Karpas-422 (cell line): ENCODE measurements around the gene KCTD4. TPM values are rescaled to one million over a fixed set of nuclear protein-coding genes. Genes with fewer than 3 reads are reported as not detected.

ENCODE experiments used
- DNase-seq: peaks from one replicate; pipeline ENCODE4 v3.0.0-alpha.2; 2015
- H2AFZ ChIP-seq: fragments of 200-600 bp; sonication (generic); 2 replicates; pipeline ENCODE4 v1.6.1; 2014; ENCODE audit warnings: antibody characterized with exemption, low read length, mixed read lengths
- H3K27ac ChIP-seq: fragments of 200-600 bp; sonication (generic); 2 replicates; pipeline ENCODE4 v1.5.1; 2014; ENCODE audit warnings: mild to moderate bottlenecking, low read length, moderate library complexity
- H3K27me3 ChIP-seq: fragments of 200-600 bp; sonication (generic); 2 replicates; pipeline ENCODE4 v1.6.1; 2014; ENCODE audit warnings: low read length, mixed read lengths
- H3K36me3 ChIP-seq: fragments of 200-600 bp; sonication (generic); 2 replicates; pipeline ENCODE4 v1.6.1; 2014; ENCODE audit warnings: low read length, mixed read lengths; ENCODE audit not compliant: insufficient read depth
- H3K4me1 ChIP-seq: fragments of 200-600 bp; sonication (generic); 2 replicates; pipeline ENCODE4 v1.6.1; 2014; ENCODE audit warnings: mild to moderate bottlenecking, low read length, mixed read lengths
- H3K4me2 ChIP-seq: fragments of 200-600 bp; sonication (generic); 2 replicates; pipeline ENCODE4 v1.6.1; 2014; ENCODE audit warnings: low read length, low read depth, mild to moderate bottlenecking; ENCODE audit not compliant: poor library complexity, severe bottlenecking
- H3K4me3 ChIP-seq: fragments of 200-600 bp; sonication (generic); 2 replicates; pipeline ENCODE4 v1.5.1; 2014; ENCODE audit warnings: mild to moderate bottlenecking, antibody characterized with exemption, low read length, mixed read lengths
- H3K79me2 ChIP-seq: fragments of 200-600 bp; sonication (generic); 2 replicates; pipeline ENCODE4 v1.6.1; 2014; ENCODE audit warnings: mild to moderate bottlenecking, low read length, mixed read lengths
- H3K9ac ChIP-seq: fragments of 200-600 bp; sonication (generic); 2 replicates; pipeline ENCODE4 v1.6.0; 2014; ENCODE audit warnings: low read length
- H3K9me2 ChIP-seq: fragments of 200-600 bp; sonication (generic), shearing (Covaris generic); replicated peaks from 2 replicates; pipeline ENCODE4 v1.6.0; 2014; ENCODE audit warnings: mild to moderate bottlenecking, low read length, moderate library complexity; ENCODE audit not compliant: insufficient read depth
- H3K9me3 ChIP-seq: fragments of 300-700, 200-600 bp; sonication (generic); 2 replicates; pipeline ENCODE4 v1.6.1; 2014; ENCODE audit warnings: low read length, mixed read lengths
- H4K20me1 ChIP-seq: fragments of 200-600 bp; sonication (generic); 2 replicates; pipeline ENCODE4 v1.6.1; 2014; ENCODE audit warnings: mild to moderate bottlenecking, antibody characterized with exemption, low read length, low read depth; ENCODE audit not compliant: insufficient read depth
- total RNA-seq: library from RNA; depleted of rRNA; stranded (reverse); fragments of >200 nt; shearing (Covaris generic); gene quantifications from 2 replicates; pipeline ENCODE4 v1.2.3, GENCODE V29; 2014; ENCODE audit warnings: low replicate concordance

Gene KCTD4
- total RNA-seq, 1 experiment from 2014 or later: not detected

DNA sequence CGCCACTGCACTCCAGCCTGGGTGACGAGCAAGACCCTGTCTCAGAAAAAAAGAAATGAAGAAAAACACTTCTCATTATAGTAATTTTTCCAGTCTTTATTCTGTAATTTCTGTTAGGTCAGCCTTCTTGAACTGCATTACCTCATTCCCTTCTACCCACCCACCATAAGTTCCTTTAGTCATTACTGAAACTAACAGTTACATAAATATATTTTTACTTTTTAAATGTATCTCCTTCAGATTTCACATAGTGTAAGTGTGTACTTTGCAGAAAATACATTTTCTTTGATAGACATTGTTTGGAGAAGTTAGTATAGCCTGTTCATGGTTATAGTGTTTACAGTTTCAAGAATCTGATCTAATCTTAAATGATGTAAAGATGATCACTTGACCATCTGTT is 31.7 kb upstream of the KCTD4 start:
- Histone ChIP-seq H3K9me3 (no peaks in the 10 kb centered on the region), H3K27me3 (no peaks in the 10 kb centered on the region), H3K9ac (no peak overlapping the region), H2AFZ (no peak overlapping the region), H3K27ac (no peak overlapping the region), H3K4me1 (no peaks in the 10 kb centered on the region), H3K4me3 (no peak overlapping the region), H3K36me3 (no peaks in the 10 kb centered on the region), H3K4me2 (no peak overlapping the region), H4K20me1 (no peaks in the 10 kb centered on the region), H3K79me2 (peaks cover 61% of the 10 kb centered on the region), H3K9me2 (no peaks in the 10 kb centered on the region)
- DNase-seq: no peak

DNA sequence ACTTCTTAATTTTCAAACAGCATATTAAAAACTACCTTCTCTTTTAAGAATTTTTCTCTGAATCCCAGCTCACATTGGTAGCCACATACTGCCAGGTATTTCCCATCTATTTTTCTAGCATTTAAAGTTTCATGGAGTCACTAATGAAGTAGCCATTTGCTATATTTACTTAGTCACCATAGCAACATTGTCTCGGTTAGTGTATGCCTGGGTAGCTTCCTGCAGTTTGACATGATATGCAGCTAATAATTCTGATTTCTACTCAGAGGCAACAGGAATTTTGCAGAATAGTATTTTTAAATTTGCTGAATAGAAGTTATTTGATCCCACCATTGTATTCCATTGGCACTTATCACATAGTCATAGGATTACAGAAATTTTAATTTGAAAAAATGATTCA is 30.9 kb upstream of the KCTD4 start:
- Histone ChIP-seq H3K79me2 (peaks cover 57% of the 10 kb centered on the region), H3K4me1 (no peaks in the 10 kb centered on the region), H3K27ac (no peak overlapping the region), H2AFZ (no peak overlapping the region), H3K36me3 (no peaks in the 10 kb centered on the region), H3K9me2 (no peaks in the 10 kb centered on the region), H4K20me1 (no peaks in the 10 kb centered on the region), H3K4me2 (no peak overlapping the region), H3K9ac (no peak overlapping the region), H3K27me3 (no peaks in the 10 kb centered on the region), H3K9me3 (no peaks in the 10 kb centered on the region), H3K4me3 (no peak overlapping the region)
- DNase-seq: no peak

DNA sequence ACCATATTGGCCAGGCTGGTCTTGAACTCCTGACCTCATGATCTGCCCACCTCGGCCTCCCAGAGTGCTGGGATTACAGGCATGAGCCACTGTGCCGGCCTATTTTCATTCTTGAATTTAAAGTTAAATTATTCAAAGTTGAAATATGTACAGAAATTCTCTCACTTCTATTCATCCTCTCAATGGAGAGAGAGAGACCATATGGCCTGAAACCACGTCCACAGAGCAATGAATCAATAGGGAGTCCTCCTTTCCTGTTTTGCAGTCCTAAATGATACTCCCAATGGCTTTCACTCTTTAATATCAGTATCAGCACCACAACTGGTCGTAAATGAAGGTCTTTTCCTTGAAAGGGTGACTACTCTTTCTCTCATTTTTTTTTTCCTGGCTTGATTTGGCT is 30.5 kb upstream of the KCTD4 start:
- no peak overlapping the region for H3K4me3 ChIP-seq
- no peaks in the 10 kb centered on the region for H3K27me3 ChIP-seq
- no peaks in the 10 kb centered on the region for H3K9me3 ChIP-seq
- no peak overlapping the region for H2AFZ ChIP-seq
- no peak overlapping the region for H3K9ac ChIP-seq
- H3K4me1 ChIP-seq: no peaks in the 10 kb centered on the region
- no peaks in the 10 kb centered on the region for H3K36me3 ChIP-seq
- H3K27ac ChIP-seq: no peak overlapping the region
- DNase-seq: no peak
- H3K9me2 ChIP-seq: no peaks in the 10 kb centered on the region
- H3K79me2 ChIP-seq: peaks cover 57% of the 10 kb centered on the region
- H3K4me2 ChIP-seq: no peak overlapping the region
- no peaks in the 10 kb centered on the region for H4K20me1 ChIP-seq

DNA sequence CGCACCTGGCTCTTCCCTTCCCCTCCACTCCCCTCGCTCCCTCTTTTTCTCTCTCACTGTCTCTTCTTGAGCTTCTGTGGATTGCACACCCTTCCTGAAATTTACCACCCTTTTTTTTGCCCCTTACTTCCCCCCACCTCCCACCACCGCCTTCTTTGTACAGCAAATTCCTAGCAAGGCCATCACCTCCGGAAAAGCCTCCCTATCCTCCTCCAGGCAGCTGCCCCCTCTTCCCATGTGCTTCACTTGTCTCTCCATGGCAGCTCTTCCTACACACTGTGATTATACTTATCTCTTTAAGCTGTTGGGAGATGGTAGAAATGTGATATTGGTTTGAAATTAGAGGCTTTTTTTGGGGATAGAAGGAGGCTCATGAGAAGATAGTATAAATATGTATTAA is 28.3 kb upstream of the KCTD4 start:
- H3K9me3 ChIP-seq: no peaks in the 10 kb centered on the region
- no peaks in the 10 kb centered on the region for H3K36me3 ChIP-seq
- no peaks in the 10 kb centered on the region for H3K9me2 ChIP-seq
- no peaks in the 10 kb centered on the region for H3K27me3 ChIP-seq
- H3K27ac ChIP-seq: no peak overlapping the region
- no peak overlapping the region for H2AFZ ChIP-seq
- no peak overlapping the region for H3K4me2 ChIP-seq
- H3K9ac ChIP-seq: no peak overlapping the region
- H3K4me1 ChIP-seq: no peaks in the 10 kb centered on the region
- no peak for DNase-seq
- H3K4me3 ChIP-seq: no peak overlapping the region
- no peaks in the 10 kb centered on the region for H4K20me1 ChIP-seq
- peaks cover 73% of the 10 kb centered on the region for H3K79me2 ChIP-seq

DNA sequence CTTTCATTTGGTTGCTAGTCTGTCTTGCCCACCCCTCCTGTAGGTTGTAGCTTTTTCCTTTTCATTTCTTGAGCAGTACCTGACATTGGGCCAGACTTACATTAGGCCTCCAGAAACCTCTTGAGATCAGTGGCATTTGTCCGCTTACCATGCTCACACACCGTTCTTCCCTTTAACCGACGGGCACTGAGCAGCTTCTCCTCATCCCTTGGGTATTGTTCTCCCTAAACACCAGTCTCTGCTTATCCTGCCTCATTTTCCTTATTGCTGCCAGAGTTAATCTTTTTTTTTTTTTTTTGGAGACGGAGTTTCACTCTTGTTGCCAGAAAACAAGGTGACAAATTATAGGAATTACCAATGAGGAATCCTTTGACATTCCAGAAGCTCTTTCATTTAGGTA is 27.2 kb upstream of the KCTD4 start:
- Histone ChIP-seq H3K27me3 (no peaks in the 10 kb centered on the region), H2AFZ (no peak overlapping the region), H3K4me1 (no peaks in the 10 kb centered on the region), H3K9me3 (no peaks in the 10 kb centered on the region), H3K79me2 (peaks cover 72% of the 10 kb centered on the region), H3K4me2 (no peak overlapping the region), H3K4me3 (no peak overlapping the region), H3K27ac (no peak overlapping the region), H3K9ac (no peak overlapping the region), H4K20me1 (no peaks in the 10 kb centered on the region), H3K9me2 (no peaks in the 10 kb centered on the region), H3K36me3 (no peaks in the 10 kb centered on the region)
- no peak for DNase-seq

DNA sequence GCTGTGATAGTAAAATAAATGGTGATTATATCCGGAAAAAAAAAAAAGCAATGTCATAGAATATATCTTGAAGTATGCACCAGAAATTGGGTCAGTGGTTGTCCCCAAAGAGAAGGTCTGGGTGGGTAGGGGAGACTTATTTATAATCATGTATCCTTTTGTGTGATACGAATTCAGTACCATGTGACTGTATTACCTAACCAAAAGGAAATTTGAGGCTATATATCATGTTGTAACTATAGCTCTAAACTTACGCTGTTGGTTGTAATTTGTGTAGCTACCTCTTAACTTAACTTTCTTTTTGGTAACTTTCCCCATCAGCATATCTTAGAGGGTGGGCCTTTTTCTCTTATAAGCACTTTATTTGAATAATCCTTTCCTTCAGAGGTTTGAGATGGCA is 25.2 kb upstream of the KCTD4 start:
- Histone ChIP-seq H3K4me2 (no peak overlapping the region), H3K9me3 (no peaks in the 10 kb centered on the region), H3K79me2 (peaks cover 74% of the 10 kb centered on the region), H3K4me3 (no peak overlapping the region), H3K27ac (no peak overlapping the region), H3K36me3 (no peaks in the 10 kb centered on the region), H2AFZ (no peak overlapping the region), H4K20me1 (no peaks in the 10 kb centered on the region), H3K9ac (no peak overlapping the region), H3K9me2 (no peaks in the 10 kb centered on the region), H3K4me1 (no peaks in the 10 kb centered on the region), H3K27me3 (no peaks in the 10 kb centered on the region)
- DNase-seq: no peak

DNA sequence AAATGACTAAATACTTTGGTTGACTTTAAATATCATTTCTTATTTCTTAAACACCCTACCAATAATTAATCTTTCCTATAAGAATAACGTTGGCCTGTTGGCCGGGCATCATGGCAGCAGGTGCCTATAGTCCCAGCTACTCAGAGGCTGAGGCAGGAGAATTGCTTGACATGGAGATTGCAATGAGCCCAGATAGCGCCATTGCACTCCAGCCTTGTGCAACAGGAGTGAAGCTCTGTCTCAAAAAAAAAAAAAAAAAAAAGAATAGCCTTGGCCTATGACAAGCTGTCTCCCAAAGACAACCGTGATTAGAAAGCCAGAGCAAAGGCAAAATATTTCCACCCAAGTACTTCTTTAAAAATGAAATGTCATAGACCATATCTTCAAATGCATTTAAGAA is 24.5 kb upstream of the KCTD4 start:
- no peaks in the 10 kb centered on the region for H4K20me1 ChIP-seq
- H3K4me2 ChIP-seq: no peak overlapping the region
- H3K4me3 ChIP-seq: no peak overlapping the region
- H3K79me2 ChIP-seq: peaks cover 77% of the 10 kb centered on the region
- no peak overlapping the region for H2AFZ ChIP-seq
- H3K9me2 ChIP-seq: no peaks in the 10 kb centered on the region
- DNase-seq: no peak
- H3K9me3 ChIP-seq: no peaks in the 10 kb centered on the region
- H3K36me3 ChIP-seq: no peaks in the 10 kb centered on the region
- no peak overlapping the region for H3K27ac ChIP-seq
- H3K4me1 ChIP-seq: no peaks in the 10 kb centered on the region
- no peak overlapping the region for H3K9ac ChIP-seq
- no peaks in the 10 kb centered on the region for H3K27me3 ChIP-seq

DNA sequence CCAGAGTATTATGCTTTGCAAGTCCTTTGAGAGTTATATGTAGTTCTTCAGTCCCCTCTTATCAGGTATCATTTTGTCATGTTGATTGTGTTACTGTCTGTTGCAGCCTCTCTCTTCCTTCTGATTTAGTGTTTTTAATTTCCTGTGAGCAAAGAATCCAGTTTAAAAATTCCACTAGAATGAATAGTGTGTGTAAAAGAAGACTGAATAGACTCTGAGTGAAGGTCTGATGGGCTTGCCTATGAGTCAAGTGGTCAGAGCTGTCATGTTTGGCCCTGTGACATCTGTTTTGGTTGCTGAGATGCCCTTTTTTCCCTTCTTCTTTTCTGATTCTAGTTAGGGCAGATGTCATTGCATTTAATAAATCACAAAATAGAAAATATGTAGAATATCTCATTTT is 23.3 kb upstream of the KCTD4 start:
- Histone ChIP-seq H3K79me2 (peaks cover 83% of the 10 kb centered on the region), H3K9me3 (no peaks in the 10 kb centered on the region), H4K20me1 (no peaks in the 10 kb centered on the region), H2AFZ (no peak overlapping the region), H3K9me2 (no peaks in the 10 kb centered on the region), H3K27me3 (no peaks in the 10 kb centered on the region), H3K9ac (no peak overlapping the region), H3K4me1 (peaks cover 10% of the 10 kb centered on the region), H3K36me3 (no peaks in the 10 kb centered on the region), H3K4me3 (no peak overlapping the region), H3K27ac (no peak overlapping the region), H3K4me2 (no peak overlapping the region)
- no peak for DNase-seq

DNA sequence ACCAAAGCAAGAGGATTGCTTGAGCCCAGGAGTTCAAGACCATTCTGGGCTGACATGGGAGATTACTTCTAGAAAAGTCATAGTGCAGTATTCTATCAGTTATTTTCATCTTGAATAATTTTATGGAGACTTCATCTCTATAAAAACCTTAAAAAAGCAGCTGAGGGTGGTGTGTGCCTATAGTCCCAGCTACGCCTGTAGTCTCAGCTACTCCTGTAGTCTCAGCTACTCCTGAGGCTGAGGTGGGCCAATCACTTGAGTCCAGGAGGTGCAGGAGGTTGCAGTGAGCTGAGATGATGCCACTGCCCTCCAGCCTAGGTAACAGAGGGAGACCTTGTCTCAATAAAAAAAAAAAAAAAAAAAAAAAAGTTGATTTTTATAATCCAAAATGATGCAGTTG is 22.1 kb upstream of the KCTD4 start:
- no peaks in the 10 kb centered on the region for H3K27me3 ChIP-seq
- no peaks in the 10 kb centered on the region for H3K36me3 ChIP-seq
- H3K9me2 ChIP-seq: no peaks in the 10 kb centered on the region
- H3K4me2 ChIP-seq: no peak overlapping the region
- no peak overlapping the region for H2AFZ ChIP-seq
- H3K79me2 ChIP-seq: peaks cover 90% of the 10 kb centered on the region
- no peak for DNase-seq
- no peak overlapping the region for H3K9ac ChIP-seq
- no peaks in the 10 kb centered on the region for H3K9me3 ChIP-seq
- H3K4me3 ChIP-seq: no peak overlapping the region
- no peak overlapping the region for H3K27ac ChIP-seq
- H3K4me1 ChIP-seq: peaks cover 22% of the 10 kb centered on the region
- H4K20me1 ChIP-seq: no peaks in the 10 kb centered on the region
